Keratinocyte (primary cell): ENCODE results near the gene ZNF780B.

Source experiments
- CTCF ChIP-seq, 3 experiments: IDR thresholded peaks in 1 of 3; conservative IDR thresholded peaks in 1 of 3; optimal IDR thresholded peaks in 1 of 3; 2 replicates in 2 of 3; 3 replicates in 1 of 3; pipeline versions ENCODE3 to v1.5.1; 2011; ENCODE audit warnings: low read length in 3 of 3, mild to moderate bottlenecking in 3 of 3, moderate library complexity in 2 of 3, control low read depth in 1 of 3, inconsistent platforms in 1 of 3; ENCODE audit not compliant: insufficient read depth in 2 of 3; ENCODE audit errors: extremely low read depth in 1 of 3
- EZH2 ChIP-seq: IDR thresholded peaks from one replicate; pipeline ENCODE4 v1.6.1; 2012; ENCODE audit warnings: inconsistent platforms, mild to moderate bottlenecking, low read length, moderate library complexity

GRCh38 chr19:39996218-39996810 is 59.7 kb downstream of the ZNF780B start:
- TF ChIP-seq CTCF (optimal IDR thresholded peaks at IDR 0.05 in 1 of 3, IDR thresholded peaks at IDR 0.05 in 1 of 3, conservative IDR thresholded peaks at IDR 0.05 in 1 of 3; ENCODE audit: extremely low read depth in 1 of 3, insufficient read depth in 2 of 3, low read length in 3 of 3) (no peak), EZH2 (no peak)
